ENCODE data around the gene ADPRM. TPM values are rescaled to one million over a fixed set of nuclear protein-coding genes. Genes with fewer than 3 reads are reported as not detected.

ADPRM gene
- total and polyA plus RNA-seq, 4 experiments from 2014 or later, result 45.5 to 55.0 (median 48.3) TPM

DNA sequence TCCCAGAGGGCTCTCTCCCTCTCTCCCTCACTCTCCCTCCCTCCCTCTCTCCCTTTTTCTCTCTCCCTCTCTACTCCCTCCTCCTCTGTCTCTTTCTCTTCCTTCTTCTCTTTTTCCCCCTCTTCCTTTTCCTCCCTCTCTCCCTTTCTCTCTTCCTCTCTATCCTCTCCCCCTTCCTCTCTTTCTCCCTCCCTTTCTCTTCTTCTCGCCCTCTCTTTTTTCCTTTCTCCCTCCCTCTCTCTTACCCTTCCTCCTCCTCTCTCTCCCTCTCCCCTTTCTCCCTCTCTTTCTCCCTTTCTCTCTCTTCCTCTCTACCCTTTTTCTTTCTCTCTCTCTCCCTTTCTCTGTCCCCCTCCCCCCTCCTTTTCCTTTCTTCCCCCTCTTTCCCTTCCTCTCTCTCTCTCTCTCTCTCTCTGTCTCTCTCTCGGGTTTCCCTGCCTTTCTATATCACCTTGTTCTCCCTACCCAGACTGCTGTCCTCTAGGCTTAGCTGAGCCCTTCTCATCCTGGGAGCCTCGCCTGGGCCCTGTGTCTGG lies 58.3 kb downstream of the ADPRM start:
- Mint-ChIP-seq H3K36me3 (no peaks in the 10 kb centered on the region), H3K4me1 (no peaks in the 10 kb centered on the region), H3K4me3 (no peak overlapping the region), H3K27ac (no peak overlapping the region), H3K9me3 (no peaks in the 10 kb centered on the region), H3K27me3 (peaks cover 0 to 3% of the 10 kb centered on the region in 2 donors)
- Histone ChIP-seq H3K4me3 (ENCODE audit: low read length in 2 of 2) (no peak overlapping the region), H3K36me3 (ENCODE audit: insufficient read depth, low read length) (no peaks in the 10 kb centered on the region), H3K9me3 (ENCODE audit: control insufficient read depth in 1 of 2, low read length in 2 of 2) (no peaks in the 10 kb centered on the region), H3K4me1 (ENCODE audit: insufficient read depth, low read length) (no peaks in the 10 kb centered on the region), H3K27ac (ENCODE audit: low read depth, low read length) (no peak overlapping the region), H3K27me3 (ENCODE audit: insufficient read depth, low read length) (no peaks in the 10 kb centered on the region)
- DNase-seq, result no peak
- intact Hi-C loops (cut with micrococcal nuclease), result no loop called here
- ChIA-PET POLR2A (ENCODE audit: partially characterized antibody) (no interaction called here), CTCF (ENCODE audit: partially characterized antibody) (no interaction called here)

DNA sequence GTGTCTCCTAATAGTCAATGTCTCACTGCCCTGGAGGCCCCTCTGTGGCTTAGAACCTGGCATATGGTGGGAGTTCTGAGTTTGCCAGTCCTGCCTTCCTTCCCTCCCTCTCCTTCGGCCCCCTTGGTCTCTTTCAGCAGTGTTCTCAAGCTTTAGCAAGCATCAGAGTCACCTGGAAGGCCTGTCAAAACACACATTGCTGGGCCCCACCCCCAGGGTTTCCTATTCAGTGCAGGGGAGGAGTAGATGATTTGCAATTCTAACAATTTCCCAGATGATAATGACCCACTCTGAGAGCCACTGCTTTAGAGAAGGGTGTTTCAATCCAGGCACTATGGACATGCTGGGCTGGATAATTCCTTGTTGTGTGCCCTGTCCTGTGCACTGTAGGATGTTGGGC lies 58.8 kb downstream of the ADPRM start:
- Mint-ChIP-seq H3K4me3 (no peak overlapping the region), H3K4me1 (no peaks in the 10 kb centered on the region), H3K27ac (no peak overlapping the region), H3K27me3 (peaks cover 0 to 3% of the 10 kb centered on the region in 2 donors), H3K9me3 (no peaks in the 10 kb centered on the region), H3K36me3 (no peaks in the 10 kb centered on the region)
- intact Hi-C loops (cut with micrococcal nuclease), result no loop called here
- no peaks in the 10 kb centered on the region for H3K36me3 ChIP-seq (ENCODE audit: insufficient read depth, low read length)
- no peak overlapping the region for H3K4me3 ChIP-seq (ENCODE audit: low read length in 2 of 2)
- ChIA-PET CTCF (ENCODE audit: partially characterized antibody) (no interaction called here), POLR2A (ENCODE audit: partially characterized antibody) (no interaction called here)
- H3K27ac ChIP-seq (ENCODE audit: low read depth, low read length), result no peak overlapping the region
- no peaks in the 10 kb centered on the region for H3K27me3 ChIP-seq (ENCODE audit: insufficient read depth, low read length)
- no peak for DNase-seq
- H3K9me3 ChIP-seq (ENCODE audit: control insufficient read depth in 1 of 2, low read length in 2 of 2), result no peaks in the 10 kb centered on the region
- no peaks in the 10 kb centered on the region for H3K4me1 ChIP-seq (ENCODE audit: insufficient read depth, low read length)

DNA sequence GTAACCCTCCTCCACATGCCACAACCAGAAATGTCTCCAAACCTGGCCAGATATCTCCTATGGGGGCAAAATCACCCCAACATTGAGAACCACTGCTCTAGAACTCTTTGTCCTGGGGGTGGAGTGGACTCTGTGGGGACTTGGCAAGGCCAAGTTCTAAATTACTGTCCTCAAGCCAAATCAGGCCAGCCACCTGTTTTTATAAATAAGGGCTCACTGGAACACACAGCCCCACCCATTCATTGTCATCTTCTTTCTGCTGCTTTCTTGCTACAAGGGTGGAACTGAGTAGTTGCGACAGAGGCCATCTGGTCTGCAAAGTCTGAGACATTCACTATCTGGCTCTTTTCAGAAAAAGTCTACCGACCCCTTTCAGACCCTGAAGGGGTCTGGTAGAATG lies 59.2 kb downstream of the ADPRM start:
- Histone ChIP-seq H3K27me3 (ENCODE audit: insufficient read depth, low read length) (no peaks in the 10 kb centered on the region), H3K4me1 (ENCODE audit: insufficient read depth, low read length) (no peaks in the 10 kb centered on the region), H3K4me3 (ENCODE audit: low read length in 2 of 2) (no peak overlapping the region), H3K36me3 (ENCODE audit: insufficient read depth, low read length) (no peaks in the 10 kb centered on the region), H3K27ac (ENCODE audit: low read depth, low read length) (no peak overlapping the region), H3K9me3 (ENCODE audit: control insufficient read depth in 1 of 2, low read length in 2 of 2) (no peaks in the 10 kb centered on the region)
- intact Hi-C loops (cut with micrococcal nuclease), result no loop called here
- H3K4me1 Mint-ChIP-seq, result no peaks in the 10 kb centered on the region
- H3K4me3 Mint-ChIP-seq, result no peak overlapping the region
- H3K27me3 Mint-ChIP-seq, result peaks cover 0 to 3% of the 10 kb centered on the region in 2 donors
- DNase-seq, result no peak
- no peaks in the 10 kb centered on the region for H3K36me3 Mint-ChIP-seq
- no peak overlapping the region for H3K27ac Mint-ChIP-seq
- ChIA-PET CTCF (ENCODE audit: partially characterized antibody) (no interaction called here), POLR2A (ENCODE audit: partially characterized antibody) (no interaction called here)
- H3K9me3 Mint-ChIP-seq, result no peaks in the 10 kb centered on the region

DNA sequence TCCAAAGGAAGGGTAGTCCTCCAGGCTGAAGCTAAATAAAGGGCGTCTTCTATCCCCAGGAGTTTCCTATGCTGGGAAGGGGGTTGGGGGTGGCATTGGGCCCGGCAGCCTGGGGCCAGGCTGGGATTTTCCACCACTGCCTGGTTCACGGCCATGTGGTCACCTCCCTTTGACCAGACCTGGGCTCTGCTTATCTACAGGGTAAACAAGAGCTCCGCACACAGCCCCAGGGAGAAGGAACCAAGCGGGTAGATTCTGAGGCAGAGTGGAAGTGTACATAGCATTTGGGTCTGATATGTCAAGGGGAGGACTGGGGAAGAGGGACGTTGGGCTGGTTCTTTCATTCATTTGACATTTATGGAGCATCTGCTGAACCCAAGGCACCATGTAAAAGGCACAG lies 59.7 kb downstream of the ADPRM start:
- ChIA-PET POLR2A (ENCODE audit: partially characterized antibody) (no interaction called here), CTCF (ENCODE audit: partially characterized antibody) (no interaction called here)
- Histone ChIP-seq H3K27ac (ENCODE audit: low read depth, low read length) (no peak overlapping the region), H3K27me3 (ENCODE audit: insufficient read depth, low read length) (no peaks in the 10 kb centered on the region), H3K4me1 (ENCODE audit: insufficient read depth, low read length) (no peaks in the 10 kb centered on the region), H3K36me3 (ENCODE audit: insufficient read depth, low read length) (no peaks in the 10 kb centered on the region), H3K4me3 (ENCODE audit: low read length in 2 of 2) (no peak overlapping the region), H3K9me3 (ENCODE audit: control insufficient read depth in 1 of 2, low read length in 2 of 2) (no peaks in the 10 kb centered on the region)
- Mint-ChIP-seq H3K9me3 (no peaks in the 10 kb centered on the region), H3K4me1 (no peaks in the 10 kb centered on the region), H3K36me3 (no peaks in the 10 kb centered on the region), H3K27ac (no peak overlapping the region), H3K4me3 (no peak overlapping the region), H3K27me3 (peaks cover 0 to 3% of the 10 kb centered on the region in 2 donors)
- no peak for DNase-seq
- intact Hi-C loops (cut with micrococcal nuclease), result no loop called here

DNA sequence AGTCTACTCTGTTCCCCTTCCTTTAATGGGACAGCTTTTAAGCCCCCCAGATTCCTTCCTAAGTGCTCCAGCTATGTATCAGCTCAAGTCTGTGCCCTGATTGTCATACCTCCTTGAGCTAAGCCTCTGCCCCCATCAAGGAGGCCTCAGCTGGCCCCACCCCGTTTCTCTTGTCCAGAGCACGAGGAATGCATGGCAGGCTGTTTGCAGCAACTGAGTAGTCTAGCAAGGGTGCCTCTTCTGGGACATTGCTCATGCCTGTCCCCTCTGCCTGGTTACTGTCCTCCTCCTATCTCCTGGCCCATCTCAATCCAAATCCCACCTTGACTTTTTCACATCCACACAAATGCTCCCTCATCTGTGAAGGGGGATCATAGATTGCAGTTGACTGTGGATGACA lies 60.3 kb downstream of the ADPRM start:
- no peak overlapping the region for H3K27ac ChIP-seq (ENCODE audit: low read depth, low read length)
- no peak overlapping the region for H3K4me3 ChIP-seq (ENCODE audit: low read length in 2 of 2)
- intact Hi-C loops (cut with micrococcal nuclease), result no loop called here
- no peaks in the 10 kb centered on the region for H3K4me1 Mint-ChIP-seq
- H3K9me3 Mint-ChIP-seq, result no peaks in the 10 kb centered on the region
- ChIA-PET CTCF (ENCODE audit: partially characterized antibody) (no interaction called here), POLR2A (ENCODE audit: partially characterized antibody) (no interaction called here)
- no peaks in the 10 kb centered on the region for H3K36me3 Mint-ChIP-seq
- H3K36me3 ChIP-seq (ENCODE audit: insufficient read depth, low read length), result no peaks in the 10 kb centered on the region
- no peak for DNase-seq
- H3K27me3 Mint-ChIP-seq, result peaks cover 0 to 3% of the 10 kb centered on the region in 2 donors
- H3K9me3 ChIP-seq (ENCODE audit: control insufficient read depth in 1 of 2, low read length in 2 of 2), result no peaks in the 10 kb centered on the region
- peak overlapping the region in 1 of 7 donors; percentile 71 for H3K27ac Mint-ChIP-seq
- H3K27me3 ChIP-seq (ENCODE audit: insufficient read depth, low read length), result no peaks in the 10 kb centered on the region
- H3K4me3 Mint-ChIP-seq, result no peak overlapping the region
- no peaks in the 10 kb centered on the region for H3K4me1 ChIP-seq (ENCODE audit: insufficient read depth, low read length)

DNA sequence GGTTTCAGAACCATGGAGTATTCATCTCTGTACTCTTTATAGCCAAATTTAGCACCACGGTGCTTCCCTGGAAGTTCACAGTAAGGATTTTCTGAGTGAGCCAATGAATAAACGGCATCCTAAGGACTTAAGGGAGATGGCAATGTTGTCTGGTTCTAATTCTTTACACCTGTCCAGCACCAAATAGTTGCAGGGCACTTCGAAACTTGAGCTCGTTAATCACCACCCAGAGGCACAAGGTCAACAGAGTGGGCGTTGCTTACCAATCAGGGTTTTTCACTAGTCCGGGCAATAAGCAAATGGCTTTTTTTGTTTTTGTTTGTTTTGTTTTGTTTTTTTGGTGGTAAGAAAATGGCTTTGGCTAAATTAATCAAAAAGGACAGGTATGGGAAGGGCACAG lies 60.7 kb downstream of the ADPRM start:
- Mint-ChIP-seq H3K27ac (peak overlapping the region in 1 of 7 donors; percentile 71), H3K4me3 (no peak overlapping the region), H3K4me1 (no peaks in the 10 kb centered on the region), H3K36me3 (no peaks in the 10 kb centered on the region), H3K9me3 (no peaks in the 10 kb centered on the region), H3K27me3 (peaks cover 0 to 5% of the 10 kb centered on the region in 2 donors)
- POLR2A ChIA-PET (ENCODE audit: partially characterized antibody), result no interaction called here
- no peaks in the 10 kb centered on the region for H3K36me3 ChIP-seq (ENCODE audit: insufficient read depth, low read length)
- CTCF ChIA-PET (ENCODE audit: partially characterized antibody), result no interaction called here
- H3K9me3 ChIP-seq (ENCODE audit: control insufficient read depth in 1 of 2, low read length in 2 of 2), result no peaks in the 10 kb centered on the region
- intact Hi-C loops (cut with micrococcal nuclease), result no loop called here
- DNase-seq, result no peak
- H3K27ac ChIP-seq (ENCODE audit: low read depth, low read length), result no peak overlapping the region
- H3K27me3 ChIP-seq (ENCODE audit: insufficient read depth, low read length), result no peaks in the 10 kb centered on the region
- no peaks in the 10 kb centered on the region for H3K4me1 ChIP-seq (ENCODE audit: insufficient read depth, low read length)
- H3K4me3 ChIP-seq (ENCODE audit: low read length in 2 of 2), result no peak overlapping the region

Other genes with a start within 250 kb of the ADPRM start
- gene MYH4, start 228.0 kb upstream of the ADPRM start, total RNA-seq, result not detected
- not detected for gene MYH4, start 228.0 kb upstream of the ADPRM start, polyA plus RNA-seq
- not detected for gene MYH1, start 179.1 kb upstream of the ADPRM start, total RNA-seq
- gene MYH1, start 179.1 kb upstream of the ADPRM start, polyA plus RNA-seq, result not detected
- not detected for gene MYH2, start 147.9 kb upstream of the ADPRM start, total RNA-seq
- gene MYH2, start 147.9 kb upstream of the ADPRM start, polyA plus RNA-seq, result not detected
- gene MYH3, start 40.3 kb upstream of the ADPRM start, total RNA-seq, result 10 to 100 TPM in 1 of 2 experiments, 1 to 10 TPM in 1; 8.6 to 11.5 TPM
- gene MYH3, start 40.3 kb upstream of the ADPRM start, polyA plus RNA-seq, result under 1 TPM in 1 of 2 donors, not detected in 1; 0.47 TPM
- gene SCO1, start 61 bp upstream of the ADPRM start, total RNA-seq, result 10 to 100 TPM; 26.0 to 26.1 TPM
- gene SCO1, start 61 bp upstream of the ADPRM start, polyA plus RNA-seq, result 10 to 100 TPM; 12.9 to 20.2 TPM
- 1 to 10 TPM; 1.8 to 3.0 TPM for gene TMEM220, start 32.4 kb downstream of the ADPRM start, total RNA-seq
- 1 to 10 TPM; 2.8 to 3.5 TPM for gene TMEM220, start 32.4 kb downstream of the ADPRM start, polyA plus RNA-seq
- gene TMEM238L, start 106.5 kb downstream of the ADPRM start, total RNA-seq, result not detected
- not detected for gene TMEM238L, start 106.5 kb downstream of the ADPRM start, polyA plus RNA-seq
- gene PIRT, start 140.5 kb downstream of the ADPRM start, total RNA-seq, result not detected
- gene PIRT, start 140.5 kb downstream of the ADPRM start, polyA plus RNA-seq, result not detected

All from CD4-positive, alpha-beta memory T cell (primary cell).